C4-2B (cell line): ENCODE results near the gene HSDL1.

ENCODE experiments used
- ZFX ChIP-seq: fragments of 450-650 bp; IDR thresholded peaks from 2 replicates; pipeline ENCODE4 v1.6.1; 2017
- TF ChIP-seq, protein P1 (sequence below): fragments of 450-650 bp; conservative IDR thresholded peaks from 2 replicates; pipeline ENCODE4 v1.5.1; 2017; ENCODE audit warnings: mild to moderate bottlenecking

DNA sequence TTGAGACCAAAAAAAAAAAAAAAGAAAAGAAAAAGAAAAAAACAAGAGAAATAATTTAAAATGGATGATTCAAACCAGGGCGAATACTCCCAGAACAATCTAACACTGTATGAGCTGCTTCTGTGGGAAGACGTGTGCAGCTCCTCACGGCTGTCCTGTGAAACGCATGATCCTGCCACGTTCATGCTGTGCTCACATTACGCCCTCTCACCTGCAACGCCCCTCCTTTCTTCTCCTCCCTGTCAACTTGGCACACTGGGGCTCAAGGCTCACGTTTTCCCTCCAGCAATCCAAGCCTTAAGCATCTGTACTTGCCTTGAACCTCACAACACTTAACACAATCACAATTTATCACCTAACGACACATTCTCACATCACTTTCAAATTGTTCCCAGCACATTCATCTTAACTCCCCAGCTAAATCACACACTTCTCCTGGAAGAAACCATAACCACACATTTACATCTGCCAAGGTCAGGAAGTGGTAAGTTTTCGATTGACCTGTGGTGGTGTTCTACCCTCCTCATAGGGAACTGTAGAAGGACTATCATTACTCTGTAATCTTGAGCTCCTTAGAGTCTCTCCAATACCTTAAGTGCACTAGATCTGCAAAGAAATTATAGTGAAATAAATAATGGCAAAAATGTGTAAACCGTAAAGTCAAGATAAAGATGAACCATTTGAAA, 57.4 kb downstream of the HSDL1 start:
- TF ChIP-seq, protein P1, sequence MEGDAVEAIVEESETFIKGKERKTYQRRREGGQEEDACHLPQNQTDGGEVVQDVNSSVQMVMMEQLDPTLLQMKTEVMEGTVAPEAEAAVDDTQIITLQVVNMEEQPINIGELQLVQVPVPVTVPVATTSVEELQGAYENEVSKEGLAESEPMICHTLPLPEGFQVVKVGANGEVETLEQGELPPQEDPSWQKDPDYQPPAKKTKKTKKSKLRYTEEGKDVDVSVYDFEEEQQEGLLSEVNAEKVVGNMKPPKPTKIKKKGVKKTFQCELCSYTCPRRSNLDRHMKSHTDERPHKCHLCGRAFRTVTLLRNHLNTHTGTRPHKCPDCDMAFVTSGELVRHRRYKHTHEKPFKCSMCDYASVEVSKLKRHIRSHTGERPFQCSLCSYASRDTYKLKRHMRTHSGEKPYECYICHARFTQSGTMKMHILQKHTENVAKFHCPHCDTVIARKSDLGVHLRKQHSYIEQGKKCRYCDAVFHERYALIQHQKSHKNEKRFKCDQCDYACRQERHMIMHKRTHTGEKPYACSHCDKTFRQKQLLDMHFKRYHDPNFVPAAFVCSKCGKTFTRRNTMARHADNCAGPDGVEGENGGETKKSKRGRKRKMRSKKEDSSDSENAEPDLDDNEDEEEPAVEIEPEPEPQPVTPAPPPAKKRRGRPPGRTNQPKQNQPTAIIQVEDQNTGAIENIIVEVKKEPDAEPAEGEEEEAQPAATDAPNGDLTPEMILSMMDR, result no peak
- no peak for TF ChIP-seq ZFX
